ENCODE results near the gene B4GALNT3.

The B4GALNT3 gene

GRCh38 chr12:578748-579419 is 119.1 kb downstream of the B4GALNT3 start:
- no peak overlapping the region for H3K27ac ChIP-seq

GRCh38 chr12:579420-580110 is 119.8 kb downstream of the B4GALNT3 start:
- Histone ChIP-seq H3K36me3 (ENCODE audit: insufficient read depth, low read length) (no peaks in the 10 kb centered on the region), H3K4me3 (no peak overlapping the region), H3K9me3 (ENCODE audit: low read depth, low read length) (no peaks in the 10 kb centered on the region), H3K9ac (ENCODE audit: insufficient read length) (no peak overlapping the region), H3K27ac (no peak overlapping the region)
- DNase-seq (ENCODE audit: low read depth, low spot score) = no peak
- TF ChIP-seq POLR2AphosphoS5 (IDR thresholded peaks at IDR 0.05; ENCODE audit: borderline replicate concordance, low read depth, low read length) = no peak
- no peak for TF ChIP-seq EZH2 (IDR thresholded peaks at IDR 0.05)
- no peak for TF ChIP-seq FOXP2 (optimal IDR thresholded peaks at IDR 0.05; ENCODE audit: control extremely low read depth, extremely low read length, insufficient read depth)

More at GRCh38 chr12:578748-579419, 119.1 kb downstream of the B4GALNT3 start:
- no peak for DNase-seq (ENCODE audit: low read depth, low spot score)
- no peaks in the 10 kb centered on the region for H3K9me3 ChIP-seq (ENCODE audit: low read depth, low read length)
- no peak overlapping the region for H3K9ac ChIP-seq (ENCODE audit: insufficient read length)
- no peaks in the 10 kb centered on the region for H3K36me3 ChIP-seq (ENCODE audit: insufficient read depth, low read length)
- no peak overlapping the region for H3K4me3 ChIP-seq
- no peak for TF ChIP-seq FOXP2 (optimal IDR thresholded peaks at IDR 0.05; ENCODE audit: control extremely low read depth, extremely low read length, insufficient read depth)
- TF ChIP-seq POLR2AphosphoS5 (IDR thresholded peaks at IDR 0.05; ENCODE audit: borderline replicate concordance, low read depth, low read length) = no peak
- no peak for TF ChIP-seq EZH2 (IDR thresholded peaks at IDR 0.05)

GRCh38 chr12:580813-581212 is 121.1 kb downstream of the B4GALNT3 start:
- H3K36me3 ChIP-seq (ENCODE audit: insufficient read depth, low read length) = no peaks in the 10 kb centered on the region
- TF ChIP-seq EZH2 (IDR thresholded peaks at IDR 0.05) (no peak), FOXP2 (optimal IDR thresholded peaks at IDR 0.05; ENCODE audit: control extremely low read depth, extremely low read length, insufficient read depth) (no peak), POLR2AphosphoS5 (IDR thresholded peaks at IDR 0.05; ENCODE audit: borderline replicate concordance, low read depth, low read length) (no peak)
- no peak overlapping the region for H3K27ac ChIP-seq
- H3K9ac ChIP-seq (ENCODE audit: insufficient read length) = no peak overlapping the region
- DNase-seq (ENCODE audit: low read depth, low spot score) = no peak
- no peak overlapping the region for H3K4me3 ChIP-seq
- H3K9me3 ChIP-seq (ENCODE audit: low read depth, low read length) = no peaks in the 10 kb centered on the region

DNA sequence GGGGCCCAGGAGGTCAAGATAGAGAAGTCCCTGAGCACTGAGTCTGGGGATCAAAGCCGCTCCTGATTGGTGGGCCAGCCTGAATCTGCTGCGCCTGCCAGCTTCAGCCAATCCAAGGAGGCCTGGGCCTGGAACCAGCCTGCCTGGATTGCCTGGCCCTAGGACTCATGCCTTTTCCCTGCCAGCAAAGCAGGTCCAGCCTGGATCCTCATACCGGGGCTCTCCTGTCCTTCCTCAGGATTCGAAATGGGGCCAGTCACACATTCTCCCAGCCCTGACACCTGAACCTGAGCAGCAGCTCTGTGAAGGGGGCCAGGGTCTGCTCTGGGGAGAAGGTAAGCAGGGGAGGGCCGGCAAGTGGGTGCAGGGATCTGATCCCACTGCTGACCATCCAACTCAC is 121.6 kb downstream of the B4GALNT3 start:
- H3K4me3 ChIP-seq = no peak overlapping the region
- H3K9ac ChIP-seq (ENCODE audit: insufficient read length) = no peak overlapping the region
- H3K36me3 ChIP-seq (ENCODE audit: insufficient read depth, low read length) = no peaks in the 10 kb centered on the region
- TF ChIP-seq FOXP2 (optimal IDR thresholded peaks at IDR 0.05; ENCODE audit: control extremely low read depth, extremely low read length, insufficient read depth) = no peak
- TF ChIP-seq POLR2AphosphoS5 (IDR thresholded peaks at IDR 0.05; ENCODE audit: borderline replicate concordance, low read depth, low read length) = no peak
- no peak for TF ChIP-seq EZH2 (IDR thresholded peaks at IDR 0.05)
- no peaks in the 10 kb centered on the region for H3K9me3 ChIP-seq (ENCODE audit: low read depth, low read length)
- H3K27ac ChIP-seq = no peak overlapping the region
- no peak for DNase-seq (ENCODE audit: low read depth, low spot score)

DNA sequence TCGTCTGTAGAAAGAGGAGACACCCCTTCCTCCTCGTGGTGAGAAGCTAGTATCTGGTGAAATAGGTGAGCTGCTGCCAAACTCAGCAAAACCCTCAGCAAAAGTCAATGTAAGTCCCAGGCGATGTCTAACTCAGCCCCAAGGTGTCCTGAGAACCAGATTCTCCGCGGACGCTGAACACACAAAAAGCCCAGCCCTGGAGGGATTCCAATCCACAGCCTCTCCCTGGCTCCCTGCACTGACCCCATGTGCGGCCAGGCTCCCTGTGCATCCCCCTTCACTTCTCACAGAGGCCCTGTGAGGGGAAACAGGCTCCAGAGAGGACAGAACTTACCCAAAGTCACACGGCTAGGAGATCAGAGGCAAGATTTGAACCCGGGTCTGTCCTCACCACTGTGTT is 122.0 kb downstream of the B4GALNT3 start:
- Histone ChIP-seq H3K36me3 (ENCODE audit: insufficient read depth, low read length) (no peaks in the 10 kb centered on the region), H3K9me3 (ENCODE audit: low read depth, low read length) (no peaks in the 10 kb centered on the region), H3K4me3 (no peak overlapping the region), H3K27ac (no peak overlapping the region), H3K9ac (ENCODE audit: insufficient read length) (no peak overlapping the region)
- no peak for DNase-seq (ENCODE audit: low read depth, low spot score)
- TF ChIP-seq FOXP2 (optimal IDR thresholded peaks at IDR 0.05; ENCODE audit: control extremely low read depth, extremely low read length, insufficient read depth) (no peak), POLR2AphosphoS5 (IDR thresholded peaks at IDR 0.05; ENCODE audit: borderline replicate concordance, low read depth, low read length) (no peak), EZH2 (IDR thresholded peaks at IDR 0.05) (no peak)

DNA sequence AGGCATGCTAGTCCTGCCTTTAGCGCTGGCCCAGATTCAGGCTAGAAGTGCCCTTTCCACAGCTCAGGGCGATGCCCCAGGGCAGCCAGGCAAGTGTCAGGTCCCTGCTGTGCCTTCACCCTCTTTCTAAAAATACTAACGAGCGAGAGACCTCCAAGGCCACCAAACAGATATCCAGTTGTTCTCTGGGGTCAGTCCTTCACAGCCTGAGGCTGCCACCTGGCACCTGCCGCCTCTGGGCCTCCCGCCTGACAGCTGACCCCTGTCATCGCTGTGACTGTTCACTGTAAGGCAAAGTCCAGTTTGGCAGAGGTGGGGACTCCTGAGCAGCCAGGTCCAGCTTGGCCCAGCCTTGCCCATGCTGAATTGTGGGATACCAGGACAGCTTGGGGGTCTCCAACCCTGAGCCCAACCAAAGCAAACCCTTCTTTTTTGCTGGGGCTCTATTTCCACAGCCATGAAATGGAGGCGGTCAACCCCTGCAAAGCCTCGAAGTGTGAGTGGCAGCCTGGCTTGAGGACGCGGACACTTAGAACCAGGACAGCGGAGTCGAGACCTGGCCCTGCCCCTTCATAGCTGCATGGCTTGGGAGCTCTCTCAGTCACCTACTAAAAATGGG is 123.6 kb downstream of the B4GALNT3 start:
- no peaks in the 10 kb centered on the region for H3K9me3 ChIP-seq (ENCODE audit: low read depth, low read length)
- TF ChIP-seq POLR2AphosphoS5 (IDR thresholded peaks at IDR 0.05; ENCODE audit: borderline replicate concordance, low read depth, low read length) (no peak), EZH2 (IDR thresholded peaks at IDR 0.05) (no peak), FOXP2 (optimal IDR thresholded peaks at IDR 0.05; ENCODE audit: control extremely low read depth, extremely low read length, insufficient read depth) (no peak)
- no peak overlapping the region for H3K9ac ChIP-seq (ENCODE audit: insufficient read length)
- no peak overlapping the region for H3K4me3 ChIP-seq
- no peak overlapping the region for H3K27ac ChIP-seq
- DNase-seq (ENCODE audit: low read depth, low spot score) = no peak
- H3K36me3 ChIP-seq (ENCODE audit: insufficient read depth, low read length) = no peaks in the 10 kb centered on the region

DNA sequence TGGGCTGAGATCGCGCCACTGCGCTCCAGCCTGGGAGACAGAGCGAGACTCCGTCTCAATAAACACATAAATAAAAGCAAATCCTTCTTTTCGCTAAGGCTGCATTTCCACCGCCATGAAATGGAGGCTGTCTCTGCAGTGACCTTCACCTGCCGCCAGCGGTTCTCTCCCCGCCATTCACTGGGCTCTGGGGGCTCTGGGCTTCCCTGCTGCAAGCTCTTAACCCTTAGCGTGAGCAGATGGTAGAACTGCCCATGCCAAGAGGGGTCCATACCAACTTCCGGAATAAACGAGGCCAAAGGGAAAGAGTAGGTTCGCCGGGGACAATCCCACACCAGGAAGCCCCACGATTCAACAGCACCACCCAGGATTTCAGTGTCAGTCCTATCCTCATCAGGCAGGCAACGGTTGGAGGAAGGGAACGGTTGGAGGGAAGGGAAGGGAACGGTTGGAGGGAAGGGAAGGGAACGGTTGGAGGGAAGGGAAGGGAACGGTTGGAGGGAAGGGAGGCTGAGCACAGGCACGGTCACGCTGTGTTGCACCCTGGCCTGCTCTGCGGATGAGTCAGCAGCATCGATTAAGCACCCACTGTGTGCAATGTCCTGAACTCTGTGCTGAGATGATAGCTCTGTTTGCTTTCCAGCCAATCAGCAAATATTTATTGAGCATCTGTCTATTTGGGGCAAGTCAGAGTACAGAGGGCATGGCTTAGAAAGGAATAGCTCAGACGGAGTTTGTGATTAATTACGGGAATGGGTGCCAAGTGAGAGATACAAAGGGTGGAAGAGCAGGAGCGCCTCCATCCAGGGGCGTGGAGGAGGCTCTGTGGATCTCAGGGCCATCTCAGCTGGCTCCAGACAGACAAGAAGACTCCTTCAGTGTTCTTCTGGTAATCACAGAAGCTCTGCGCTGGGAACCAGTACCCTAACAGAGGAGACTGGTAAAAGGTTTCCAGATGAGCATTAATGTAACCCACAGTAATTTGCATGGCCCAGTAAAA is 125.6 kb downstream of the B4GALNT3 start:
- no peak overlapping the region for H3K27ac ChIP-seq

More for the DNA sequence above, 125.6 kb downstream of the B4GALNT3 start:
- TF ChIP-seq POLR2AphosphoS5 (IDR thresholded peaks at IDR 0.05; ENCODE audit: borderline replicate concordance, low read depth, low read length) (no peak), EZH2 (IDR thresholded peaks at IDR 0.05) (no peak), FOXP2 (optimal IDR thresholded peaks at IDR 0.05; ENCODE audit: control extremely low read depth, extremely low read length, insufficient read depth) (no peak)
- no peak overlapping the region for H3K9ac ChIP-seq (ENCODE audit: insufficient read length)
- H3K9me3 ChIP-seq (ENCODE audit: low read depth, low read length) = no peaks in the 10 kb centered on the region
- H3K4me3 ChIP-seq = no peak overlapping the region
- no peaks in the 10 kb centered on the region for H3K36me3 ChIP-seq (ENCODE audit: insufficient read depth, low read length)
- no peak for DNase-seq (ENCODE audit: low read depth, low spot score)

All from SK-N-MC (cell line).